Inflammatory macrophage (primary cell): ENCODE data around the gene RBM7.

Experiments used
- DNase-seq, 2 donors: peaks; one replicate each; pipeline ENCODE4 v3.0.0-alpha.2; 2020 to 2022

RBM7 gene

GRCh38 chr11:114448749-114449482 is 48.5 kb downstream of the RBM7 start:
- DNase-seq = no peak

- no peak for DNase-seq
Observed at GRCh38 chr11:114449845-114450244, 49.4 kb downstream of the RBM7 start.

- no peak for DNase-seq
Observed at GRCh38 chr11:114452399-114452798, 51.9 kb downstream of the RBM7 start.
